Transverse colon (tissue), 3 donors: ENCODE measurements around the gene MAPKAP1.

Experiments
- EP300 ChIP-seq: sonication (generic); formaldehyde crosslinking; IDR thresholded peaks from one replicate; pipeline ENCODE4 v1.6.1; 2017; ENCODE audit warnings: antibody characterized with exemption, low read depth
- TF ChIP-seq, protein P1 (sequence below), 5 experiments: fragments of 200-600 bp in 3 of 5; fragments of 450-650 bp in 2 of 5; sonication (generic) in 3 of 5; IDR thresholded peaks; 1 replicate in 2 of 5; 2 replicates in 3 of 5; pipeline ENCODE4 v1.5.1; 2016 to 2017; ENCODE audit warnings: antibody characterized with exemption in 5 of 5, inconsistent platforms in 3 of 5, mild to moderate bottlenecking in 2 of 5, moderate library complexity in 1 of 5

DNA sequence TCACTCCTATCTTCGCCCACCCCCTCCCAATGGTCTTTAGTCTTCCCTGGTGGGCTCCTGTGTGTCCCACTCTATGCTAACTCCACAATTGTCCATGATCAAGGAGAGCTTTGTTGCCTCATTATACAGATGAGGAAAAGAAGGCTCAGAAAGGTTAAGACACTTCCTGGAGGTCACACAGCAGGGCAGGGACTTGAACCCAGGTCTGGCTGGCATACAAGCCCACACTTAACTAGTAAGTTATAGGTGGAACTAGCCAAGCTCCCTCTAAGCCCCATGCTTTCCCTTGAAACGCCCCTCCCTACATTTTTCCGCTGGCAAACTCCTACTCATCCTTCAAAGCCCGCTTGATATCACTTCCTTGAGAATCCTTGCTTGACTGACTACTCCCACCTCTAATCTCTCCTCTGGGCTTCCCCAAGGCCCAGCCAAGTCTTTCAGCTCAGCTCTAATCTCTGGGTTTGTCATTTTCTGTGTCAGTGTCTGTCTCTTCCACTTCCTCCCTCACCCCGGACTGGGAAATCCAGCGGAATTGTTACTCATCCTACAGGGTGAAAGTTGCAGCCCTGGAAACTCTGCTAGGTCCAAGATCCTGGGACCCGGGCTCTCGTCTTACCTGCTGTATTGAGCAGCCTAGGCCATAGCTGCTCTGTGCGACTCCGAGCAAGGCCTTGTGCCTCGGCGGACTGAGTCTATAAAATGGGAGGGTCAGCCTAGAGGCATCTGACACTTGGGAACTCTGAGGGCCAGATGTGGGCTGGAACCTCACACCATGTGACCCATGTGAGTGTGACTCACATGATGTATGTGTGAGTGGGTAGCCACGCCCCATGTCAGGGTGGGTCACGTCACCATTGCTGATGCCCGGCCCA lies 300.8 kb downstream of the MAPKAP1 start:
- TF ChIP-seq, protein P1, sequence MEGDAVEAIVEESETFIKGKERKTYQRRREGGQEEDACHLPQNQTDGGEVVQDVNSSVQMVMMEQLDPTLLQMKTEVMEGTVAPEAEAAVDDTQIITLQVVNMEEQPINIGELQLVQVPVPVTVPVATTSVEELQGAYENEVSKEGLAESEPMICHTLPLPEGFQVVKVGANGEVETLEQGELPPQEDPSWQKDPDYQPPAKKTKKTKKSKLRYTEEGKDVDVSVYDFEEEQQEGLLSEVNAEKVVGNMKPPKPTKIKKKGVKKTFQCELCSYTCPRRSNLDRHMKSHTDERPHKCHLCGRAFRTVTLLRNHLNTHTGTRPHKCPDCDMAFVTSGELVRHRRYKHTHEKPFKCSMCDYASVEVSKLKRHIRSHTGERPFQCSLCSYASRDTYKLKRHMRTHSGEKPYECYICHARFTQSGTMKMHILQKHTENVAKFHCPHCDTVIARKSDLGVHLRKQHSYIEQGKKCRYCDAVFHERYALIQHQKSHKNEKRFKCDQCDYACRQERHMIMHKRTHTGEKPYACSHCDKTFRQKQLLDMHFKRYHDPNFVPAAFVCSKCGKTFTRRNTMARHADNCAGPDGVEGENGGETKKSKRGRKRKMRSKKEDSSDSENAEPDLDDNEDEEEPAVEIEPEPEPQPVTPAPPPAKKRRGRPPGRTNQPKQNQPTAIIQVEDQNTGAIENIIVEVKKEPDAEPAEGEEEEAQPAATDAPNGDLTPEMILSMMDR (IDR thresholded peaks at IDR 0.05) = no peak
- TF ChIP-seq EP300 = no peak
